HepG2 (cell line): ENCODE data around the gene FCER1G. TPM values are rescaled to one million over a fixed set of nuclear protein-coding genes. Genes with fewer than 3 reads are reported as not detected.
A peak's percentile ranks its signal among the peaks of the same experiment; 100 is the strongest.

Experiments
- ARNTL ChIP-seq: sonication (generic); formaldehyde crosslinking; IDR thresholded peaks from 2 replicates; pipeline ENCODE4 v1.4.0; 2020; ENCODE audit warnings: mild to moderate bottlenecking, missing genetic modification reagents
- BHLHE40 ChIP-seq: IDR thresholded peaks from 2 replicates; pipeline ENCODE4 v1.6.1; 2011; ENCODE audit warnings: low read length, improper control_type of control experiment
- CCAR2 ChIP-seq: fragments of 200-400 bp; formaldehyde crosslinking; optimal IDR thresholded peaks from 2 replicates; pipeline ENCODE3; 2018; ENCODE audit warnings: low read depth, mild to moderate bottlenecking, low read length, moderate library complexity
- JUND ChIP-seq: sonication (generic); formaldehyde crosslinking; IDR thresholded peaks from 2 replicates; pipeline ENCODE4 v1.8.0; 2022; ENCODE audit warnings: mild to moderate bottlenecking, missing genetic modification reagents
- MAZ ChIP-seq, 2 experiments: sonication (generic) in 1 of 2; formaldehyde crosslinking in 1 of 2; IDR thresholded peaks; 2 replicates each; pipeline versions ENCODE4 v1.5.0 to v1.6.1; 2012 to 2020; ENCODE audit warnings: low read depth in 2 of 2, mild to moderate bottlenecking in 2 of 2, borderline replicate concordance in 1 of 2, improper control_type of control experiment in 1 of 2, low read length in 1 of 2, missing genetic modification reagents in 1 of 2, moderate library complexity in 1 of 2
- NFE2L1 ChIP-seq: sonication (generic); formaldehyde crosslinking; IDR thresholded peaks from 2 replicates; pipeline ENCODE4 v1.4.0; 2020; ENCODE audit warnings: missing genetic modification reagents, mild to moderate bottlenecking, borderline replicate concordance
- PITX1 ChIP-seq: sonication (generic); formaldehyde crosslinking; IDR thresholded peaks from 2 replicates; pipeline ENCODE4 v1.5.1; 2020; ENCODE audit warnings: mild to moderate bottlenecking, missing genetic modification reagents
- SOX5 ChIP-seq: IDR thresholded peaks from 2 replicates; pipeline ENCODE4 v1.6.1; 2016; ENCODE audit warnings: borderline replicate concordance
- THYN1 ChIP-seq: sonication (generic); formaldehyde crosslinking; IDR thresholded peaks from 2 replicates; pipeline ENCODE4 v1.8.1; 2023; ENCODE audit warnings: low read depth, mild to moderate bottlenecking, moderate library complexity, missing genetic modification reagents, borderline replicate concordance
- TP53 ChIP-seq: sonication (generic); formaldehyde crosslinking; conservative IDR thresholded peaks from 2 replicates; pipeline ENCODE4 v1.4.0; 2020; ENCODE audit warnings: missing genetic modification reagents
- ZFP62 ChIP-seq: sonication (generic); formaldehyde crosslinking; IDR thresholded peaks from 2 replicates; pipeline ENCODE4 v1.4.0; 2020; ENCODE audit warnings: missing genetic modification reagents
- ZKSCAN5 ChIP-seq: sonication (generic); formaldehyde crosslinking; IDR thresholded peaks from 2 replicates; pipeline ENCODE4 v1.5.1; 2020; ENCODE audit warnings: mild to moderate bottlenecking, missing genetic modification reagents
- ZNF10 ChIP-seq: sonication (generic); formaldehyde crosslinking; IDR thresholded peaks from 2 replicates; pipeline ENCODE4 v1.4.0; 2020; ENCODE audit warnings: mild to moderate bottlenecking, low read depth, missing genetic modification reagents, borderline replicate concordance
- ZNF101 ChIP-seq: sonication (generic); formaldehyde crosslinking; IDR thresholded peaks from 2 replicates; pipeline ENCODE4 v1.4.0; 2020; ENCODE audit warnings: mild to moderate bottlenecking, low read depth, missing genetic modification reagents, borderline replicate concordance
- ZNF253 ChIP-seq: sonication (generic); formaldehyde crosslinking; IDR thresholded peaks from 2 replicates; pipeline ENCODE4 v1.8.0; 2022; ENCODE audit warnings: mild to moderate bottlenecking, missing genetic modification reagents, borderline replicate concordance
- ZNF460 ChIP-seq: sonication (generic); formaldehyde crosslinking; IDR thresholded peaks from 2 replicates; pipeline ENCODE4 v1.5.1; 2020; ENCODE audit warnings: missing genetic modification reagents, mild to moderate bottlenecking, borderline replicate concordance
- ZNF546 ChIP-seq: sonication (generic); formaldehyde crosslinking; conservative IDR thresholded peaks from 2 replicates; pipeline ENCODE4 v1.8.1; 2023; ENCODE audit warnings: mild to moderate bottlenecking, missing genetic modification reagents
- ZNF878 ChIP-seq: sonication (generic); formaldehyde crosslinking; IDR thresholded peaks from 2 replicates; pipeline ENCODE4 v1.8.1; 2023; ENCODE audit warnings: mild to moderate bottlenecking, missing genetic modification reagents, moderate library complexity
- ZNF891 ChIP-seq: sonication (generic); formaldehyde crosslinking; IDR thresholded peaks from 2 replicates; pipeline ENCODE4 v1.5.0; 2020; ENCODE audit warnings: mild to moderate bottlenecking, missing genetic modification reagents
- ZSCAN29 ChIP-seq: sonication (generic); formaldehyde crosslinking; conservative IDR thresholded peaks from 2 replicates; pipeline ENCODE4 v1.4.0; 2020; ENCODE audit warnings: mild to moderate bottlenecking, missing genetic modification reagents
- polyA plus RNA-seq, 8 experiments: library from polyadenylated mRNA; depleted of rRNA in 3 of 8; stranded (reverse) in 7 of 8; unstranded in 1 of 8; fragments of >200 nt; fragmentation: Illumina TruSeq in 4 of 8; extraction: Trizol in 4 of 8; gene quantifications; 2 replicates each; pipeline versions ENCODE4 v1.2.1 to v1.2.3, GENCODE V29; 2011 to 2016; ENCODE audit warnings: low read depth in 4 of 8, missing spikeins in 1 of 8, mixed read lengths in 1 of 8; ENCODE audit not compliant: insufficient read depth in 1 of 8
- total RNA-seq, 5 experiments: library from RNA; depleted of rRNA; stranded (reverse); fragments of >200 nt; fragmentation: Illumina TruSeq; extraction: Trizol; gene quantifications; 2 replicates each; pipeline ENCODE4 v1.2.3, GENCODE V29; 2016; ENCODE audit warnings: low read depth in 1 of 5
- TF ChIP-seq, protein P1 (sequence below): sonication (generic); formaldehyde crosslinking; IDR thresholded peaks from 2 replicates; pipeline ENCODE4 v1.9.0; 2021; ENCODE audit warnings: missing genetic modification reagents, borderline replicate concordance
- TF ChIP-seq, protein P2 (sequence below): sonication (generic); formaldehyde crosslinking; IDR thresholded peaks from 2 replicates; pipeline ENCODE4 v1.5.0; 2020; ENCODE audit warnings: missing genetic modification reagents
- TF ChIP-seq, protein P3 (sequence below): sonication (generic); formaldehyde crosslinking; IDR thresholded peaks from 2 replicates; pipeline ENCODE4 v1.8.0; 2023; ENCODE audit warnings: mild to moderate bottlenecking, missing genetic modification reagents

The FCER1G gene
- total and polyA plus RNA-seq, 2 of the 13 experiments (the other 11 are each of a cell fraction or from before 2014, with no cell fraction given), result 1.3 to 6.4 TPM

DNA sequence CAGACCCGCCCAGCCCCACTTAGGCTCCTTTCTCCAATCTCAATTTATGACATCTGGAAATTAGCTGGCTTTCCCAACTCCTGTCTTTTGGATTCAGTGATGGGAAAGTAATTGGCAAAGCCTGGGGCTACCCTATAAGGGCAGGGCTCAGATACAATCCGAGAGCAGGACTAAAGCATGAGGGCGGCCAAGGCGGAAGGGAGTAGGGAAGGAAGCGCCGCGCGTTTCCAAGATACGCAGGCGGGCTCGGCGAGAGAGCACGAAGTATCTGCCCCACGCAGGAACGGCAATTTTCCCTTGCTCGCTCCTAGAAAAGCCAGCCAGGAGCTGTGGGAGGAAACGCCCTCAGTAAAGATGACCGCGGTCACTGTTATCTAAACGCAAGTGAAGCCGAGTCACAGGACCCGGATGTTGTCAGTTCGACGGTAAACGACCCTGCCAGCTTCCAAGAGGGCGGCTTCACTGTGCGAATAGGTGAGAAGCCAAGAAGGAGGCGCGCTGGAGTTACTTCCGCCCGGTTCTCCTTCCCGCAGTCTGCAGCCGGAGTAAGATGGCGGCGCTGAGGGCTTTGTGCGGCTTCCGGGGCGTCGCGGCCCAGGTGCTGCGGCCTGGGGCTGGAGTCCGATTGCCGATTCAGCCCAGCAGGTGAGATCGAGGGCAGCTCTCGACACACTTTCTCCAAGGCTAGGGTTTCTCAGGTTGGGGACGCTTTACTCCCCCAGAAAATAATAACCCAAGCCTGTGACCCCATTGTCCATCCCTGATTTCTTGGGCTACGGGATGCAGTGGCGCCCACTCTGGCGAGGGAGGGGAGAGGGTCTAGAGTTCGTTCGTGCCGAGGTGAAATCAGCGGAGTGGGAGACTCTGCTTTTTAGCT lies 13.0 kb upstream of the FCER1G start, which contains the start of gene NDUFS2 (continued):
- TF ChIP-seq, protein P1, sequence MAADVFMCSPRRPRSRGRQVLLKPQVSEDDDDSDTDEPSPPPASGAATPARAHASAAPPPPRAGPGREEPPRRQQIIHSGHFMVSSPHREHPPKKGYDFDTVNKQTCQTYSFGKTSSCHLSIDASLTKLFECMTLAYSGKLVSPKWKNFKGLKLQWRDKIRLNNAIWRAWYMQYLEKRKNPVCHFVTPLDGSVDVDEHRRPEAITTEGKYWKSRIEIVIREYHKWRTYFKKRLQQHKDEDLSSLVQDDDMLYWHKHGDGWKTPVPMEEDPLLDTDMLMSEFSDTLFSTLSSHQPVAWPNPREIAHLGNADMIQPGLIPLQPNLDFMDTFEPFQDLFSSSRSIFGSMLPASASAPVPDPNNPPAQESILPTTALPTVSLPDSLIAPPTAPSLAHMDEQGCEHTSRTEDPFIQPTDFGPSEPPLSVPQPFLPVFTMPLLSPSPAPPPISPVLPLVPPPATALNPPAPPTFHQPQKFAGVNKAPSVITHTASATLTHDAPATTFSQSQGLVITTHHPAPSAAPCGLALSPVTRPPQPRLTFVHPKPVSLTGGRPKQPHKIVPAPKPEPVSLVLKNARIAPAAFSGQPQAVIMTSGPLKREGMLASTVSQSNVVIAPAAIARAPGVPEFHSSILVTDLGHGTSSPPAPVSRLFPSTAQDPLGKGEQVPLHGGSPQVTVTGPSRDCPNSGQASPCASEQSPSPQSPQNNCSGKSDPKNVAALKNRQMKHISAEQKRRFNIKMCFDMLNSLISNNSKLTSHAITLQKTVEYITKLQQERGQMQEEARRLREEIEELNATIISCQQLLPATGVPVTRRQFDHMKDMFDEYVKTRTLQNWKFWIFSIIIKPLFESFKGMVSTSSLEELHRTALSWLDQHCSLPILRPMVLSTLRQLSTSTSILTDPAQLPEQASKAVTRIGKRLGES (CRISPR knock-in tag), result peak; percentile 58; the same call in 1 of the 2 replicates
- TF ChIP-seq, protein P2, sequence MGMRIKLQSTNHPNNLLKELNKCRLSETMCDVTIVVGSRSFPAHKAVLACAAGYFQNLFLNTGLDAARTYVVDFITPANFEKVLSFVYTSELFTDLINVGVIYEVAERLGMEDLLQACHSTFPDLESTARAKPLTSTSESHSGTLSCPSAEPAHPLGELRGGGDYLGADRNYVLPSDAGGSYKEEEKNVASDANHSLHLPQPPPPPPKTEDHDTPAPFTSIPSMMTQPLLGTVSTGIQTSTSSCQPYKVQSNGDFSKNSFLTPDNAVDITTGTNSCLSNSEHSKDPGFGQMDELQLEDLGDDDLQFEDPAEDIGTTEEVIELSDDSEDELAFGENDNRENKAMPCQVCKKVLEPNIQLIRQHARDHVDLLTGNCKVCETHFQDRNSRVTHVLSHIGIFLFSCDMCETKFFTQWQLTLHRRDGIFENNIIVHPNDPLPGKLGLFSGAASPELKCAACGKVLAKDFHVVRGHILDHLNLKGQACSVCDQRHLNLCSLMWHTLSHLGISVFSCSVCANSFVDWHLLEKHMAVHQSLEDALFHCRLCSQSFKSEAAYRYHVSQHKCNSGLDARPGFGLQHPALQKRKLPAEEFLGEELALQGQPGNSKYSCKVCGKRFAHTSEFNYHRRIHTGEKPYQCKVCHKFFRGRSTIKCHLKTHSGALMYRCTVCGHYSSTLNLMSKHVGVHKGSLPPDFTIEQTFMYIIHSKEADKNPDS (CRISPR knock-in tag), result no peak; the same call in 1 of the 2 replicates
- no peak for TF ChIP-seq ZFP62 (CRISPR knock-in tag)
- no peak for TF ChIP-seq MAZ (IDR thresholded peaks at IDR 0.05; ENCODE audit: borderline replicate concordance, low read depth, low read length)
- TF ChIP-seq MAZ (CRISPR knock-in tag; IDR thresholded peaks at IDR 0.05; ENCODE audit: low read depth), result peak; percentile 67
- no peak for TF ChIP-seq TP53 (CRISPR knock-in tag)
- TF ChIP-seq, protein P3, sequence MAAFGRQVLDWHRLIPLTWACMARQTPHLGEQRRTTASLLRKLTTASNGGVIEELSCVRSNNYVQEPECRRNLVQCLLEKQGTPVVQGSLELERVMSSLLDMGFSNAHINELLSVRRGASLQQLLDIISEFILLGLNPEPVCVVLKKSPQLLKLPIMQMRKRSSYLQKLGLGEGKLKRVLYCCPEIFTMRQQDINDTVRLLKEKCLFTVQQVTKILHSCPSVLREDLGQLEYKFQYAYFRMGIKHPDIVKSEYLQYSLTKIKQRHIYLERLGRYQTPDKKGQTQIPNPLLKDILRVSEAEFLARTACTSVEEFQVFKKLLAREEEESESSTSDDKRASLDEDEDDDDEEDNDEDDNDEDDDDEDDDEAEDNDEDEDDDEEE (CRISPR knock-in tag), result peak; percentile 71
- TF ChIP-seq NFE2L1 (CRISPR knock-in tag), result no peak
- no peak for TF ChIP-seq ZNF546 (CRISPR knock-in tag)
- 0 out of 2 replicates have a peak, but pooled peaks have one; percentile 53 for TF ChIP-seq ZNF878 (CRISPR knock-in tag)
- no peak for TF ChIP-seq THYN1 (CRISPR knock-in tag)
- TF ChIP-seq SOX5, result 0 out of 2 replicates have a peak, but pooled peaks have one; percentile 2
- peak; percentile 81 for TF ChIP-seq PITX1
- TF ChIP-seq ZNF253 (CRISPR knock-in tag), result no peak
- no peak for TF ChIP-seq CCAR2
- TF ChIP-seq ZNF101, result no peak
- TF ChIP-seq ZNF891 (CRISPR knock-in tag), result peak; percentile 83
- no peak for TF ChIP-seq ZNF10 (CRISPR knock-in tag)
- no peak for TF ChIP-seq ZSCAN29 (CRISPR knock-in tag)
- TF ChIP-seq ARNTL, result 0 out of 2 replicates have a peak, but pooled peaks have one; percentile 30
- TF ChIP-seq ZNF460 (CRISPR knock-in tag), result no peak
- no peak for TF ChIP-seq JUND (CRISPR knock-in tag)
- 0 out of 2 replicates have a peak, but pooled peaks have one; percentile 23 for TF ChIP-seq ZKSCAN5 (CRISPR knock-in tag)
- TF ChIP-seq BHLHE40, result 0 out of 2 replicates have a peak, but pooled peaks have one; percentile 14
